SKM-1 treated with dmso at 0.1 percent for 144 hours (cell line): ENCODE data around the gene MYLK.

Experiments used
- DNase-seq: peaks from one replicate; lab custom pipeline; 2025; ENCODE audit not compliant: unreplicated experiment; lab: John Stamatoyannopoulos, UW

MYLK gene

DNA sequence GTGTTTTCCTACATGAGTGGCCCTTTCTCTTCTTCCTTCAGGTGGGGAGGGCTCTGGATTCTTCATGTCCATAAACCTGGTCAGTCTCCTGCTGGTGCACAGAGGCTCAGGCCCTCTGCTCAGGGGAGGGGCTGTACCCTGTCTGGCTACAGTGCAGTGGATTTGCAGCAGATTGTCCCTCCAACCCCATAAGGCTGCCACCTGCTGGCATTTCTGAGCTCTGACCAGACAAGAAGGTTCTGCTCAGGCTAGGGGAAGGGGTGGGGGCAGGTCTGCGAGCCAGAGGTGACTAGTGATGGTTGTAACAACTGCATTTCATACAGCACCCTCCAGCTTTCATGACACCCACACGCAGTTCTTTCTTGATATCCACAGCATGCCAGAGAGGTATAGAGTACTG, 182.1 kb downstream of the MYLK start:
- DNase-seq, result peak; percentile 50

DNA sequence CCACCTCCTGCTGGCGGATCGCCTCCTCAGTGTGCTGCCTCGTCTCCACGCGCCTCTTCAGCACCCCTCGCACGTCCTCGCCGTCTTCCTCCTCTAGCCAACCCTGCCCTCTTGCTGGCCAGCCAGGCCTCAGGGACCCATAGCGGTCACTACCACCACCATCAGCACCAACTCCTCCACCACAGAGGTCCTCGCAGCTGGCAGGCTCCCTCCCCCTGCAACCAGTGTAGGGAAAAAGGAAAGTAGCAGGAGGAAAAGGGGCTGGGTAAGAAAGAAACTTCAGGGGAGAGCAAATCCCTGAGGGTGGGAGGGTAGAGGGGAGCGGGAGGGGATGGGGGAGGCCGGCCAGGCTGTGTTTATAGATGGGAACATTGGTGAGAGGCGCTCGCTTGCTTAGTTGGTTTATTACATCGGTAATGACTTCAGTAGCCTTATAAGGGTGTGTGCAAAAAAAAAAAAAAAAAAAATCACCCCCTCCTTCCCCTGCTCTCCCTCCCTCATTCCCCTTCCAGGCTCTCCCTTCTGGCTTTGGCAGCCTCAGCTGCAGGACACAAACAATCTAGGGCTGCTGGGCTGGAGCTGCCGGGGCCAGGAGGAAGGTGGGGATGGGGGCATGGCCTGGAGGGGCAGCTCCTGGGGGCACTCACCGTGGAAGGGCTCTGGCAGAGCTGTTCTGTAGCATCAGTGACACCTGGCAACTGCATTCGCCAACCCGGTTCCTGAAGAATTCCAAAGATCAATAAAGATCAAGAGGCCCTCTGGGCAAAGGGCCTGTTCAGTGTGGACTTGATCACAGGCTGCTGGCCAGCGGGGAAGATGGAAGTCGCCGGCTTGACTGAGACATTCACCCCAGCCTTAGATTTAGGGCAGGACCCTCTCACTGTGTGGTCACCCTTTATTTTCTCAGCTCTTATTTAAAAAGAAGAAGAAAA, 183.1 kb downstream of the MYLK start:
- DNase-seq, result no peak

DNA sequence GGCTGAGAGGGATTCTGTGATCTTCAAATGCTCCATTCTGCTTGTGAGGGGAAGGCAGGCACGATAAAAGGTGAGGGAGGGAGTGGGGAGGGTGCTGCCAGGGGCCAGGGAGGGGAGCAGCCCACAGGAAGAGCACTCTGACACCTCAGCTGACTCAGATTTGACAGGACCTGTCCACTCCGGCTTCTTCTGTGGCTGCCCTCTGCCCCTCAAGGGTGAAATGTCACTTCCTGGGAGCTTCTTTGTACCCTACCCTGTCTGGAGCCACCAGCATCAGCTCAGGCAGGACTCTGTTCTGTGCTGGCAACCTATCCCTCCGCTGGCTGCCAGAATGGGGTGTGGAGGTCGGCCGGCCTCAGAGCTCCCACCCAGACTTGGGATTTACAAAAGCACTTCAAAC, 185.3 kb downstream of the MYLK start:
- DNase-seq, result no peak

DNA sequence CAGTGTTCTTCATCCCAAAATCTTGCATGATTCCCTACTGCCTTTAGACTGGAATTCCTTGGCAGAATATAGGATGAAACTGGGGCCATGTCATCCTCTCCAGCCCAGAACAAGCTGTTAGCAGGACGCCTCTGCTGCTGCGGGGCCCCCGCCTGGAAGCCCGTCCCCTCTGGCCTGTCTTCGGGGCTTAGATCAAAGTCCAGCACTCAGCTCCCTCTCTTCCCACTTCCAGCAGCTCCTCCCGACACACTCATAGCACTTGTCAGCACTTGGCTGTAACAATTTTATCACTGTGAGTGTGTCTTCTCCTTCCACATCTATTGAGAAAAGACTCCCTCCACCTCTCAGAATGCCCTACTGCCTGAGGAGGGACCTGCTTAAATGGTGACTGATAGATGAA, 187.3 kb downstream of the MYLK start:
- DNase-seq, result no peak

GRCh38 chr3:123695731-123696640, 188.1 kb downstream of the MYLK start:
- peak; percentile 72 for DNase-seq

GRCh38 chr3:123695152-123695551, 189.0 kb downstream of the MYLK start:
- no peak for DNase-seq

DNA sequence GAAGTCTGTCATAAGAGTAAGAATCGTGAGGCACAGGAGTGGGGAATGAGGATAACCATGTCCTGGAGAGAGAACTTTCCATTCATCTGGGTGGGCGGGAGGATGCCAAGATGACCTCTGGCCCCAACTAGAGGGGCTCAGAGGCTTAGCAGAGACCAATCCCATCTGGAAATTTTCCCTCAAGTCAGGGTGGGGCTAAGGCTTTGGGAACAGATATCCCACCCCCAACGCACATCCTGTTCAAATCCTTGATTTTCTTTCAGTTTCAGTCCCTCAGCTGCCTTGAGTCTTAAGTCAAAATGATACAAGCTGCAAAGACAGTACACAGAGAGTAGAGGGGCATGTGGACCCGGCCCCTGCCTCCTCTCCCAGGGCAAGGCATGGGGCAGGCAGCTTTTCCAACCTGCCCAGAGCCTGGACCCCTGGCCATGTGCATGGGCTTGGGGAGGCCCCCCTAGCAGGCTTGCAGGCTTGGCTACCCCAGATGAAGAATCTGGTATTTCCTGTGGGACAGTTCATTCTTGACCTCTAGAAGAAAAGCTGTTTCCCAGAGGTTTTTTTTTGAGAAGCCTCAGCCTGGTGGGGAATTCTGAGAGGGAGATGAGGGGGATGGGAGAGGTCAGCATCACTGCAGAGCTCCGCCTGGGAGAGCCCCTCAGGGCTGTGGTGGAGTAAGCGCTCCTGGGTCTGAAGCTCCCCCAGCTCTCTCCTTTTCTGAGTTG, 189.6 kb downstream of the MYLK start:
- no peak for DNase-seq

GRCh38 chr3:123693584-123694190, 190.4 kb downstream of the MYLK start:
- DNase-seq, result peak; percentile 55

DNA sequence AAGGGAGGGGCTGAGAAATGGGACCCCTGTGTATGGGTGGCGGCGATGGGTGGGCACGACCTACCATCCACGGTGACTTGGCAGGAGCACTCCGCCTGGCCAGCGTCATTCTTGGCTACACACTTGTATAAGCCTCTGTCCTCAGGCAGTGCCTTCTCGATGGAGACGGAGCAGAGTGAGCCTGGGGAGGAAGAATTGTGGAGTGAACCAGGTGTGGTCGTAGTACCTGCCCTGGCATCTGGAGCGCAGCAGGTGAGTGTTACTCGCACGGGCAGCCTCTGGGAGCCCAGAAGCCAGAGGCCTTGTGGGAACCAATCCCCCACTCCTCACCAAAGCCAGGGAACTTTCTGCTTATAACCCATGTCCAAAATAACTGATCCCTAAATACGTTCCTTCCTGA, 191.5 kb downstream of the MYLK start:
- DNase-seq, result no peak

- DNase-seq, result no peak
These were observed 192.1 kb downstream of the MYLK start for GRCh38 chr3:123692041-123692440.

GRCh38 chr3:123689831-123690230, 194.3 kb downstream of the MYLK start:
- no peak for DNase-seq

GRCh38 chr3:123688241-123688747, 195.8 kb downstream of the MYLK start:
- no peak for DNase-seq

GRCh38 chr3:123687286-123687685, 196.8 kb downstream of the MYLK start:
- peak; percentile 68 for DNase-seq

GRCh38 chr3:123686251-123686650, 197.9 kb downstream of the MYLK start:
- DNase-seq, result no peak

DNA sequence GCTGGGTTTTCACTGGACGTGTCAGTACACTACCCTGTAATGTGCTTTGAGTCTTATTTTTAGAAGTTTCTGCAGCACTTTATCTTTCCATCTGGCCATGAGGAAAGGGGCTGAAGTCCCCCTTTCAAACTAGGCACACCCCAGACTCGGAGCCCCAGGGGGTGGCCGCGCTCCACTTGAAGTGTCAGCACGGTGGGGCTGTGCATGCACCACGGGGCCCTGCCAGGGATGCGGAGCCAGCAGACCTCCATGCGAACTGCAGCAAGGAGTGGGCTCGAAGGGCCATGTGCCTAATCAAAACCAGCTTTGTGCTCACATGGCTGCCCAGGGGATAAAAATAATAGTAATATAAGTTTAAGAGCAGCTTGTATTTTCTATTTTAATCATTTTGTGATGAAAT, 198.4 kb downstream of the MYLK start:
- no peak for DNase-seq

DNA sequence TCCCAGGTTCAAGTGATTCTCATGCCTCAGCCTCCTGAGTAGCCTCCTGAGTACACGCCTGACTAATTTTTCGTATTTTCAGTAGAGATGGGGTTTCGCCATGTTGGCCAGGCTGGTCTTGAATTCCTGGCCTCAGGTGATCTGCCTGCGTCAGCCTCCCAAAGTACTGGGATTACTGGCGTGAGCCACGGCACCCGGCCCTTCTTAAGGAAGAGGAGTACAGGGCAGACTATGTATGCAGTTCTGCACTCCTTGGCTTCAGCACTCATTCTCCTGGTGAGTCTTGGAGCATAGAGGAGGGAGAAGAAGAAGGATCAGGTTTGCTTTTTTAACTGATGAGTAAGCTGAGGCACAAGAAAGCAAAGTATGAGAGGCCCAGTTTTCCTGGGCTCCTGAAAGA, 199.5 kb downstream of the MYLK start:
- DNase-seq, result no peak

DNA sequence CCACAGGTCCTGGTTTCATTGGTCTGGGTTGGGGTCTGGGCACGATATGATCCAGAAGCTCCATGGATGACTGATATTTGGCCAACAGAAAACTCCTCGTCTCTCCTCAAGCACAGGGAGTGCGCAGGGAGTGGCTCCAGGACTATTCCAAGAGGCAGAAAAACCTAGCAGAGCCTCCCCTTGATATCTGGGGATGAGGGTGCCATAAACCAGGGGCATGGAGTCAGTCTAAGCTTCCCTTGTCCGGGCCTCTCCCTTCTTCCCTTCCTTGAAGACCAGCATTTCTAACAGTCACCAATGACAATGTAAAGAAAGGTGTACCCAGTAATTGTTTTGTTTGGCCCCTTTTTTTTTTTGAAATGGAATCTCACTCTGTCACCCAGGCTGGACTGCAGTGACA, 199.9 kb downstream of the MYLK start:
- DNase-seq, result no peak

GRCh38 chr3:123683505-123684154, 200.5 kb downstream of the MYLK start:
- DNase-seq, result no peak

- no peak for DNase-seq
These were observed 201.2 kb downstream of the MYLK start for GRCh38 chr3:123682781-123683504.
